SK-N-SH (cell line): Measurements from ENCODE around the gene PTPN14. TPM values are rescaled to one million over a fixed set of nuclear protein-coding genes. Genes with fewer than 3 reads are reported as not detected.
A peak's percentile ranks its signal among the peaks of the same experiment; 100 is the strongest.

Experiments
- CTCF ChIA-PET: fragments of 300-600, 350-600 bp; formaldehyde crosslinking; extraction: SDS; loops from one replicate; lab custom pipeline; 2021; lab: Yijun Ruan, JAX
- POLR2A ChIA-PET: fragments of 350-600 bp; sonication (Branson Sonifier 250); formaldehyde crosslinking; extraction: SDS; loops from one replicate; lab custom pipeline; 2020; ENCODE audit warnings: antibody characterized with exemption, inconsistent platforms; lab: Yijun Ruan, JAX
- DNase-seq: peaks from one replicate; pipeline ENCODE4 v3.0.0; 2012
- H2AFZ ChIP-seq: fragments of 200-600 bp; sonication (generic); 2 replicates; pipeline ENCODE4 v1.8.1; 2016; ENCODE audit warnings: antibody characterized with exemption, mild to moderate bottlenecking, low read depth
- H3F3A ChIP-seq: fragments of 200-600 bp; sonication (generic); replicated peaks from 2 replicates; pipeline ENCODE3; 2016; ENCODE audit warnings: antibody characterized with exemption, mild to moderate bottlenecking; ENCODE audit not compliant: insufficient read depth
- H3K27ac ChIP-seq, 2 experiments: fragments of 200-500 bp in 1 of 2; fragments of 200-600 bp in 1 of 2; sonication (Bioruptor generic) in 1 of 2; sonication (generic), shearing (Covaris generic) in 1 of 2; 2 replicates each; pipeline versions ENCODE4 v1.5.1 to v1.6.1; 2014 to 2016; ENCODE audit warnings: low read depth in 2 of 2, inconsistent platforms in 1 of 2, low read length in 1 of 2, mild to moderate bottlenecking in 1 of 2, mixed read lengths in 1 of 2
- H3K27me3 ChIP-seq: fragments of 200-600 bp; sonication (generic), shearing (Covaris generic); 2 replicates; pipeline ENCODE4 v1.6.1; 2016; ENCODE audit warnings: mixed run types; ENCODE audit not compliant: insufficient read depth
- H3K36me3 ChIP-seq, 2 experiments: fragments of 200-500 bp in 1 of 2; fragments of 200-600 bp in 1 of 2; sonication (Bioruptor generic) in 1 of 2; sonication (generic) in 1 of 2; replicated peaks in 1 of 2; 2 replicates each; pipeline versions ENCODE3 to v1.5.1; 2014 to 2016; ENCODE audit warnings: low read length in 1 of 2, mild to moderate bottlenecking in 1 of 2; ENCODE audit not compliant: insufficient read depth in 2 of 2, control insufficient read depth in 1 of 2
- H3K4me1 ChIP-seq, 2 experiments: fragments of 200-500 bp in 1 of 2; fragments of 200-600 bp in 1 of 2; sonication (Bioruptor generic) in 1 of 2; sonication (generic), shearing (Covaris generic) in 1 of 2; 2 replicates each; pipeline versions ENCODE4 v1.5.1 to v1.6.1; 2014 to 2016; ENCODE audit warnings: low read depth in 1 of 2, low read length in 1 of 2, mixed run types in 1 of 2; ENCODE audit not compliant: insufficient read depth in 2 of 2, control insufficient read depth in 1 of 2
- H3K4me2 ChIP-seq: fragments of 200-600 bp; sonication (generic), shearing (Covaris generic); 2 replicates; pipeline ENCODE4 v1.6.1; 2017; ENCODE audit warnings: mixed run types
- H3K4me3 ChIP-seq, 2 experiments: fragments of 200-500 bp in 1 of 2; fragments of 200-600 bp in 1 of 2; sonication (Bioruptor generic) in 1 of 2; sonication (generic), shearing (Covaris generic) in 1 of 2; 2 replicates each; pipeline versions ENCODE4 v1.5.1 to v1.8.1; 2014 to 2016; ENCODE audit warnings: low read depth in 2 of 2, inconsistent platforms in 1 of 2, low read length in 1 of 2, mild to moderate bottlenecking in 1 of 2, mixed read lengths in 1 of 2, moderate library complexity in 1 of 2
- H3K79me2 ChIP-seq: fragments of 200-600 bp; sonication (generic); 2 replicates; pipeline ENCODE4 v1.8.1; 2017; ENCODE audit warnings: mild to moderate bottlenecking; ENCODE audit not compliant: insufficient read depth
- H3K9ac ChIP-seq: fragments of 200-600 bp; sonication (generic); 2 replicates; pipeline ENCODE4 v1.6.1; 2017; ENCODE audit warnings: mixed run types
- H3K9me2 ChIP-seq: fragments of 200-600 bp; sonication (generic); 2 replicates; pipeline ENCODE4 v1.6.1; 2017; ENCODE audit warnings: mixed run types
- H3K9me3 ChIP-seq: fragments of 200-600 bp; sonication (generic); 2 replicates; pipeline ENCODE4 v1.6.1; 2017; ENCODE audit warnings: mixed run types, mild to moderate bottlenecking, moderate library complexity
- H4K20me1 ChIP-seq: fragments of 200-600 bp; sonication (generic); 2 replicates; pipeline ENCODE4 v1.6.1; 2017; ENCODE audit warnings: mild to moderate bottlenecking, mixed run types; ENCODE audit not compliant: insufficient read depth
- EZH2phosphoT487 ChIP-seq: fragments of 200-600 bp; sonication (generic); IDR thresholded peaks from 2 replicates; pipeline ENCODE4 v1.6.1; 2017; ENCODE audit warnings: low read depth, mixed run types, mild to moderate bottlenecking, antibody characterized with exemption, moderate library complexity, borderline replicate concordance
- FOXJ3 ChIP-seq: sonication (generic); formaldehyde crosslinking; IDR thresholded peaks from 2 replicates; pipeline ENCODE4 v1.5.1; 2020; ENCODE audit warnings: mild to moderate bottlenecking, missing genetic modification reagents
- FOXM1 ChIP-seq: IDR thresholded peaks from 2 replicates; pipeline ENCODE4 v1.4.0; 2012; ENCODE audit warnings: low read depth, mild to moderate bottlenecking
- GABPA ChIP-seq: IDR thresholded peaks from 2 replicates; pipeline ENCODE4 v1.4.0; 2012; ENCODE audit warnings: low read depth, mild to moderate bottlenecking
- JUND ChIP-seq: IDR thresholded peaks from 2 replicates; pipeline ENCODE4 v1.4.0; 2012
- MXI1 ChIP-seq: IDR thresholded peaks from 2 replicates; pipeline ENCODE4 v1.6.1; 2012; ENCODE audit warnings: mild to moderate bottlenecking, low read depth, low read length, improper control_type of control experiment
- NRF1 ChIP-seq: IDR thresholded peaks from 2 replicates; pipeline ENCODE4 v1.6.1; 2012; ENCODE audit warnings: low read depth, mild to moderate bottlenecking, low read length
- RAD21 ChIP-seq: IDR thresholded peaks from 2 replicates; pipeline ENCODE4 v1.6.1; 2012; ENCODE audit warnings: mild to moderate bottlenecking, low read length
- RCOR1 ChIP-seq: fragments of 150-350 bp; IDR thresholded peaks from 2 replicates; pipeline ENCODE4 v1.6.1; 2017; ENCODE audit warnings: antibody characterized with exemption, low read length
- SIN3A ChIP-seq: IDR thresholded peaks from 2 replicates; pipeline ENCODE4 v1.6.1; 2012; ENCODE audit warnings: low read depth, mild to moderate bottlenecking, low read length, moderate library complexity, borderline replicate concordance
- SMC3 ChIP-seq: IDR thresholded peaks from 2 replicates; pipeline ENCODE4 v1.6.1; 2012; ENCODE audit warnings: low read depth, low read length, improper control_type of control experiment
- TEAD4 ChIP-seq: IDR thresholded peaks from 2 replicates; pipeline ENCODE4 v1.4.0; 2012; ENCODE audit warnings: mild to moderate bottlenecking, borderline replicate concordance; ENCODE audit not compliant: insufficient read depth
- WGBS: methylation state at CpG from one replicate; pipeline ENCODE4 v1.1.6; 2017; ENCODE audit warnings: low lambda C conversion rate; 5-methylcytosine and 5-hydroxymethylcytosine counted together
- polyA plus RNA-seq, 3 experiments: library from polyadenylated mRNA; depleted of rRNA; stranded (reverse); fragments of >200 nt; gene quantifications; 2 replicates each; pipeline ENCODE4 v1.2.3, GENCODE V29; 2012
- TF ChIP-seq, protein P1 (sequence below): fragments of 200-600 bp; sonication (generic); IDR thresholded peaks from 2 replicates; pipeline ENCODE4 v1.6.1; 2017; ENCODE audit warnings: antibody characterized with exemption, mild to moderate bottlenecking, moderate library complexity
- TF ChIP-seq, protein P2 (sequence below): fragments of 150-350 bp; IDR thresholded peaks from 2 replicates; pipeline ENCODE4 v1.6.1; 2017; ENCODE audit warnings: antibody characterized with exemption, low read length, low read depth, borderline replicate concordance
- TF ChIP-seq, protein P3 (sequence below): IDR thresholded peaks from 2 replicates; pipeline ENCODE4; 2012

The PTPN14 gene
- polyA plus RNA-seq, 1 of the 3 experiments (the other 2 are of a cell fraction), result 12.8 TPM

DNA sequence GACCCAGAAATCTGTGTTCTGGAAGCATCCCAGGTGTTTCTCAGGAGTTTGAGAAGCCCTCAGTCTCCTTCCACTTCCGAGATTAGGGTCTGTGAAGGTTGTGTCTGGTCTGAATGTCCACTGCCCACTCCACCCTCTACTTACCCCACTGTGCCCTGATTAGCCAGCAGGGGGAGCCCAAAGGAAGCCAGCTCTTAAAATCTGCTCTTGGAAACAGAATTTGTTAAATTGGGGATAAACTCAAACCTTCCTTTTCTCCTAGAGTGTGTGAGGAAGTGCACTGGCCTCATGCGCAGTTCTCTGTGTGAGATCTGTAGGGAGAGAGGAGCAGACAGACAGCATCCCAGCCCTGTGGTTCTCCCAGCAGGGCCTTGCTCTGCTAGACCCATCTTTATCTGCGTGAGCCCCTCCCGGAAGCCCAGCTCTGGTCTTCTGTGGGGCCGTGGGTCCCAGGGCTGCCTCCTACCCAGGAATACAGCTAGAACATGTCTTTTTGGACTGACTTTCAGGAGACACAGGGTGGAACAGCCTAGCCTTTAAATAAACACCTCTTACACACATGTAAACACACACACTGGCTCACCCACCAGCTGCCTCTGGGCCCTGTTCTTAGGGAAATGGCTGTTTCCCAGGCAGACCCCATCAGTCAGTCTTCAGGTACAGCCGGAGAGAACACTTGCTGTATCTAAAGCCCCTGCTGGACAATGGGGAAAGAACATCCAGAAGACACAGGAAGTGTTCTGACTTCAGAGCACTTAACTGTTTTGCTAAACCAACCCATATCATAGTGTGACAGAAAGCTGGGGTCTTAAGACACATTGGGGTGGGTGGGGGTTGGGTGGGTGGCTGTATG, 218.2 kb downstream of the PTPN14 start:
- Histone ChIP-seq H3K9ac (no peak overlapping the region), H3K4me2 (no peak overlapping the region)
- TF ChIP-seq TEAD4 (no peak), FOXJ3 (CRISPR knock-in tag) (no peak), NRF1 (peak; percentile 20; the same call in 1 of the 2 replicates), SMC3 (peak; percentile 92), JUND (no peak), SIN3A (0 out of 2 replicates have a peak, but pooled peaks have one; percentile 21), FOXM1 (no peak), RAD21 (peak; percentile 82)
- TF ChIP-seq, protein P1, sequence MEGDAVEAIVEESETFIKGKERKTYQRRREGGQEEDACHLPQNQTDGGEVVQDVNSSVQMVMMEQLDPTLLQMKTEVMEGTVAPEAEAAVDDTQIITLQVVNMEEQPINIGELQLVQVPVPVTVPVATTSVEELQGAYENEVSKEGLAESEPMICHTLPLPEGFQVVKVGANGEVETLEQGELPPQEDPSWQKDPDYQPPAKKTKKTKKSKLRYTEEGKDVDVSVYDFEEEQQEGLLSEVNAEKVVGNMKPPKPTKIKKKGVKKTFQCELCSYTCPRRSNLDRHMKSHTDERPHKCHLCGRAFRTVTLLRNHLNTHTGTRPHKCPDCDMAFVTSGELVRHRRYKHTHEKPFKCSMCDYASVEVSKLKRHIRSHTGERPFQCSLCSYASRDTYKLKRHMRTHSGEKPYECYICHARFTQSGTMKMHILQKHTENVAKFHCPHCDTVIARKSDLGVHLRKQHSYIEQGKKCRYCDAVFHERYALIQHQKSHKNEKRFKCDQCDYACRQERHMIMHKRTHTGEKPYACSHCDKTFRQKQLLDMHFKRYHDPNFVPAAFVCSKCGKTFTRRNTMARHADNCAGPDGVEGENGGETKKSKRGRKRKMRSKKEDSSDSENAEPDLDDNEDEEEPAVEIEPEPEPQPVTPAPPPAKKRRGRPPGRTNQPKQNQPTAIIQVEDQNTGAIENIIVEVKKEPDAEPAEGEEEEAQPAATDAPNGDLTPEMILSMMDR, result peak; percentile 95
- TF ChIP-seq, protein P2, sequence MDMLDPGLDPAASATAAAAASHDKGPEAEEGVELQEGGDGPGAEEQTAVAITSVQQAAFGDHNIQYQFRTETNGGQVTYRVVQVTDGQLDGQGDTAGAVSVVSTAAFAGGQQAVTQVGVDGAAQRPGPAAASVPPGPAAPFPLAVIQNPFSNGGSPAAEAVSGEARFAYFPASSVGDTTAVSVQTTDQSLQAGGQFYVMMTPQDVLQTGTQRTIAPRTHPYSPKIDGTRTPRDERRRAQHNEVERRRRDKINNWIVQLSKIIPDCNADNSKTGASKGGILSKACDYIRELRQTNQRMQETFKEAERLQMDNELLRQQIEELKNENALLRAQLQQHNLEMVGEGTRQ, result no peak

DNA sequence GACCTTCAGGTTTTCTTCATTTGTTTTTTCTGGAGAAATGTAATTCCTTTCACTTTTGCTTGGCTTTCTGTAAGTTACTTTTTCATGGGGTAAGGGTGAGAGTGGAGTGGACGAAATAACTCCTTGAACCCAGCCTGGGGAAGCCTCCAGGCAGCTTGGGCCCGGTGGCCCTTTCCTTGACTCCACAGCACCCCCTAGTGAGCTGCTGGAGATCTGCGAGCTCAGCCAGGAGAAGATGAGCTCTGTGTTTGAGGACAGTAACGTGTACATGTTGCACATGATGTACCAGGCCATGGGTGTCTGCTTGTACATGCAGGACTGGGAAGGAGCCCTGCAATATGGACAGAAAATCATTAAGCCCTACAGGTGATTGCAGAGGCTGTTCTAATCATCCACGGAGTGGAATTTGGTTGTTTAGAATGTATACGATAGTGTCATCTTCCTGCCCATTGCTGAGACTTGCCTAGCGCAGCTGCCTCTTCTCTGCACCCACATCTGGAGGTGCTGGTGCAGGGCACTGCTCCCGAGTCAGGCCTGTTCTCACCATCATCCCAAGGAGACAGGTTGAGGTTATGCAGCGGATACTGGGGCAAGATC, 219.5 kb downstream of the PTPN14 start:
- peak; percentile 67 for TF ChIP-seq RAD21
- no peak for TF ChIP-seq SIN3A
- TF ChIP-seq NRF1, result no peak
- TF ChIP-seq EZH2phosphoT487, result no peak
- TF ChIP-seq MXI1, result no peak
- TF ChIP-seq, protein P3, sequence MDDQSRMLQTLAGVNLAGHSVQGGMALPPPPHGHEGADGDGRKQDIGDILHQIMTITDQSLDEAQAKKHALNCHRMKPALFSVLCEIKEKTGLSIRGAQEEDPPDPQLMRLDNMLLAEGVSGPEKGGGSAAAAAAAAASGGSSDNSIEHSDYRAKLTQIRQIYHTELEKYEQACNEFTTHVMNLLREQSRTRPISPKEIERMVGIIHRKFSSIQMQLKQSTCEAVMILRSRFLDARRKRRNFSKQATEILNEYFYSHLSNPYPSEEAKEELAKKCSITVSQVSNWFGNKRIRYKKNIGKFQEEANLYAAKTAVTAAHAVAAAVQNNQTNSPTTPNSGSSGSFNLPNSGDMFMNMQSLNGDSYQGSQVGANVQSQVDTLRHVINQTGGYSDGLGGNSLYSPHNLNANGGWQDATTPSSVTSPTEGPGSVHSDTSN, result no peak
- TF ChIP-seq, protein P1, result peak; percentile 90
- TF ChIP-seq RCOR1, result no peak
- TF ChIP-seq GABPA, result no peak
- peak; percentile 59 for TF ChIP-seq SMC3
- Histone ChIP-seq H3K27ac (no peak overlapping the region), H3K9me2 (no peaks in the 10 kb centered on the region), H3K4me3 (no peak overlapping the region), H2AFZ (no peak overlapping the region), H3K79me2 (no peaks in the 10 kb centered on the region), H3K9me3 (no peaks in the 10 kb centered on the region), H3K4me1 (peaks cover 0 to 3% of the 10 kb centered on the region in 2 experiments; a peak in 1 of 4 replicates), H3K36me3 (peaks cover under 1 to 32% of the 10 kb centered on the region in 2 experiments), H3K27me3 (no peaks in the 10 kb centered on the region), H3F3A (peaks cover 3% of the 10 kb centered on the region), H3K4me2 (no peak overlapping the region), H4K20me1 (no peaks in the 10 kb centered on the region), H3K9ac (no peak overlapping the region)
- ChIA-PET POLR2A (no interaction called here), CTCF (interaction anchor here (0.7 to 13.9 kb wide), 69 partner anchors 8 to 1209 kb away, joined by 3 to 393 read pairs (median 5); partner anchors contain the start of genes CENPF and PTPN14)
- 65% methylated on average over 9 of the region's 9 CpGs for WGBS
- peak; percentile 72 for DNase-seq

More for the DNA sequence above, 218.2 kb downstream of the PTPN14 start:
- Histone ChIP-seq H3K9me3 (no peaks in the 10 kb centered on the region), H3K27ac (peak overlapping the region in 1 of 2 experiments; percentile 58; a peak in 2 of 4 replicates), H2AFZ (no peak overlapping the region), H3K9me2 (no peaks in the 10 kb centered on the region), H3K36me3 (peaks cover 2 to 31% of the 10 kb centered on the region in 2 experiments), H3K27me3 (no peaks in the 10 kb centered on the region), H3F3A (peaks cover 5% of the 10 kb centered on the region), H3K79me2 (no peaks in the 10 kb centered on the region), H4K20me1 (no peaks in the 10 kb centered on the region), H3K4me1 (no peaks in the 10 kb centered on the region; a peak in 1 of 4 replicates), H3K4me3 (no peak overlapping the region; a peak in 1 of 4 replicates)
- whole genome bisulfite sequencing, result 74% methylated on average over 6 of the region's 6 CpGs
- POLR2A ChIA-PET, result interaction anchor here (1.2 kb wide), 1 partner anchor 252 kb away, joined by 5 read pairs; no protein-coding TSS in a partner anchor
- peak; percentile 72 for DNase-seq
- CTCF ChIA-PET, result interaction anchor here (0.6 to 13.9 kb wide), 77 partner anchors 8 to 1211 kb away, joined by 3 to 393 read pairs (median 5); partner anchors contain the start of genes CENPF and PTPN14
